ENCODE results near the gene SUSD6.

- TF ChIP-seq CTCF (IDR thresholded peaks at IDR 0.05; ENCODE audit: insufficient read depth, low read length) (no peak), GABPA (IDR thresholded peaks at IDR 0.05; ENCODE audit: low read depth) (no peak), SPI1 (IDR thresholded peaks at IDR 0.05; ENCODE audit: borderline replicate concordance, low read depth) (no peak)
Observed at GRCh38 chr14:69620211-69620611, 8.8 kb downstream of the SUSD6 start.
